CD4-positive, alpha-beta T cell treated with Interleukin-17A for 1 hour (primary cell): ENCODE data around the gene STAG3.
A peak's percentile ranks its signal among the peaks of the same experiment; 100 is the strongest.

Experiments used
- DNase-seq: peaks from one replicate; pipeline ENCODE4 v3.0.0-alpha.2; 2020

The STAG3 gene

GRCh38 chr7:100156331-100157068, 21.2 kb upstream of the STAG3 start:
- peak; percentile 65 for DNase-seq

DNA sequence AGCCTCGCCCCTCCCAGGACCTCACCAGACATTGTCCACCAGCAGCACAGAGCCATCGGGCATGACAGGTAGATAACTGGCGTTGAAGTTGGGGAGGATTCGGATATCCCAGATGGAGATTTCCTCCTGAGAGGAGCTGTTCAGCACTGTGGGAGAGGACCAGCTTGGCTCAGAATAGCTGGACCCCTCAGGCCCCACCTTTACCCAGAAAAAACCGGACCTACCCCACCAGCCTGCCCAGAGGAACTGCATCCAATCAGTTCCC, 20.7 kb upstream of the STAG3 start:
- DNase-seq: no peak

DNA sequence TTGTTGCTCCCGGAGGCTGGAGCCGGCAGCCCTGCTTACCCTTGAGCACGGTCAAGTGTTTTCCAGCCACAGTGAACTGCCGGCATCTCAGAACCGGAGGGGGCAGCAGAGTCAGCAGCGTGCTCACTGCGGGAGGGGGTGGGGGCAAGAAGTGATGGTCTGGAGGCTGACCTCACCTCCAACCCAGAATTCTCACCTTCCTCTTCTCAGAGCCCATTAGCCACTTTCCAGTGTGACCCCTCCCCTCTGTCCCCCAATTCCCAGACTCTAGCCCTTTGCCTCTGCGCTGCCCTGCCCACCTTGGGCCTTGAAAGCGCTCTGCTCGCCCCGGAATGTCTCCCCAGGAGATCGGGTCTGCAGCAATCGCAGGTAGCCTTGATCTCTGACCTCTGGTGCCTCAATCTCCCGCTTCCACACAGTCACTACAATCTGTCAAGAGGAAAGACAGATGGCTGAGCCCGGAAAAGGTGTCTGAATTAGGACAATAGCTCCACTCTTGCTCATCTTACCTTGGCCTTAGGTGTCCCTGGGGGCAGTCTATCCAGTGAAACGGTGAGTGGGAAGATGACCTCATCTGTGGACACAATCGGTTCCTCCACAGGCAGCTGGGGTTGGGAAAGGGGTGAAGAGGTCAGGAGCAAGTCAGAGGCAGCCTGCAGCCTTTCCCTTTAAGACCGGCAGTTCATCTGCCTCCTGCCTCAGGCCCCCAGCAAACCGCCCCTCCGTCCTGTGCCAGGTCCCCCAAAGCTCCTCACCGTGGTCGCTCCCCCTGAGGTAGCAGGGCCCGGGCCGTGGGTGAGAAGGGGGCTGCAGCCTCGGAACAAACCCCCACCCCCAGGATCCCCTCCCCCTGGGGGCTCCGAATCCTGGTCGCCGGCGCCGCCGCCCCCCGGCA, 20.1 kb upstream of the STAG3 start:
- DNase-seq: no peak

DNA sequence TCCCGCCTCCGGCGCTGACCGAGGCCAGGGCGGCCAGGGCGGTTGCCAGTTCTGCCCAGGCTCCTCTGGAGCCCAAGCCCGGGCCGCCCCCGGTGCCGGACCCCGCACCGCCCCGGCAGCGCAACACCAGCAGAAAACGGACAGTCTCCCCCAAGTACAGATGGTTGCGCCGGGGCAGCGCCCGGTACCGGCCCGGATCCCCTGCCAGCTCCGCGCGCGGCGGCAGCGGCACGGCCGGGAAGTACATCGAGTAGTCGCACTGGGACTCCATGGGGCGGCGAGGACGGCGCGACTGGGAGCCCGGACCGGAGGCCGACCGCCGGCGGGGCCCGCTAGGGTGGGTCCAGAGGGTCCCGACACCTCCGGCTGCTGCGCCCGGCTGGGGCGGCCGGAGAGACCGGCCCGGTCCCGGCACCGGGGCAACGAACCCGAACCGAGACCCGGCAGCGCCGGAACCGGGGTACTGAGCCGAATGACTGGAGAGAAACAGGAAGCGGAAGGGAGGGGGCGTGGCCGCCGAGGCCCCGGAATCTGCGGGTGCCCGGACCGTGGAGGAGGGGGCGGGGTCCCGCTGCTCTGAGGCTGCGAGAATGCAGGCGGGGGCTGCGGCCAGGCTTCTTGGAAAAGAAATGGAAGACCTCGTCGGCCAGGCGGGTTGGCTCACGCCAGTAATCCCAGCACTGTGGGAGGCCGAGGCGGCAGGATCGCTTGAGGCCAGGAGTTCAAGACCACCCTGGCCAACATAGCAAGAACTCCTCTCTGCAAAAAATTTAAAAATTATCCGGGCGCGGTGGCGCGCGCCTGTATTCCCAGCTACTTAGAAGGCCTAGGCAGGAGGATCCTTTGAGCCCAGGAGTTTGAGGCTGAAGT, 19.3 kb upstream of the STAG3 start, which contains the start of gene TRAPPC14:
Gene TRAPPC14, minus strand, starts transcription at position 495 of the 870 bp plus-strand sequence. Its CDS starts 224 bp downstream, at position 271.
- peak; percentile 87 for DNase-seq

GRCh38 chr7:100159099-100159623, 18.6 kb upstream of the STAG3 start:
- DNase-seq: no peak

- DNase-seq: no peak
These were observed 17.7 kb upstream of the STAG3 start for GRCh38 chr7:100160067-100160466.

DNA sequence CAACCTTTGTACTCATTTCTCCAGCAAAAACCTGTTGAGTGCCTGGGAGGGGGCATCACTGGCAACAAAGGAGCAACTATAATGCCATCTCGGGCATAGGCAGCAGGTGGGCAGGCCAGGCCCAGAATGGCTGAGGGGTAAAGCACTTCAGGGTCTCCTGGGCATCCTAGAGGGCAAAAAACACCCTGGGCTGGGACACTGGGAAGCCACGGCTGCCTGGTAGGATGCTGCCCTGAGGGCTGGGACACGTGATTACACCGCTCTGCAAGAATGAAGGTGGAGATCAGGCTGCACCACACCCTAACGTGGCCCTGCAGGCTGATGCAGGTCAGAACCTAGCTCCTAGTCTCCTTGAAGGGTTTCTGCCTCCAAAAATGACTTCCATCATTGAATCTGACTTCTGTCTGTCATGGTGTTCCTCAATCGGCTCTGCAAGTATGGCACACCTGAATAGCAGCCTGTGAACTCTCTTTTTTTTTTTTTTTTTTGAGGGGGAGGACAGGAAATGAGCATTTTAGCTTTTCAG, 14.6 kb upstream of the STAG3 start:
- DNase-seq: no peak

DNA sequence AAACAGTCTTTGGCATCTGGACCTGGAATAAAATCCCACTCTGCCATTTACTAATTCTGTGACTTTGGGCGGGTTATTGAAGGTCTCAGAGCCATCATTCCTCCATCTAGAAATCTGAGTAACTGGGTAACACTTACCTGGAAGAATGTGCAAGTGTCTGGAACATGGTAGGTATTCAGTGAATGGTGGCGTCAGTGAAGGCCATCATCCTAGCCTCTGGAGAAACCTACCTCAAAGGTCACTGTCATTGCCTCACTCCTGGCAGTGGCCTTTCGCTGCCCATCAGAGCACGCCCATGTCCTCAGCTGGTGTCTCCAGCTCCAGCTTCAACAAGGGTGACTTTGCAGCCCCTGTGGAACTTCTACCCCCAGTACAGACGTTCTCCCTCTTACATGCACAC, 13.8 kb upstream of the STAG3 start:
- DNase-seq: no peak

DNA sequence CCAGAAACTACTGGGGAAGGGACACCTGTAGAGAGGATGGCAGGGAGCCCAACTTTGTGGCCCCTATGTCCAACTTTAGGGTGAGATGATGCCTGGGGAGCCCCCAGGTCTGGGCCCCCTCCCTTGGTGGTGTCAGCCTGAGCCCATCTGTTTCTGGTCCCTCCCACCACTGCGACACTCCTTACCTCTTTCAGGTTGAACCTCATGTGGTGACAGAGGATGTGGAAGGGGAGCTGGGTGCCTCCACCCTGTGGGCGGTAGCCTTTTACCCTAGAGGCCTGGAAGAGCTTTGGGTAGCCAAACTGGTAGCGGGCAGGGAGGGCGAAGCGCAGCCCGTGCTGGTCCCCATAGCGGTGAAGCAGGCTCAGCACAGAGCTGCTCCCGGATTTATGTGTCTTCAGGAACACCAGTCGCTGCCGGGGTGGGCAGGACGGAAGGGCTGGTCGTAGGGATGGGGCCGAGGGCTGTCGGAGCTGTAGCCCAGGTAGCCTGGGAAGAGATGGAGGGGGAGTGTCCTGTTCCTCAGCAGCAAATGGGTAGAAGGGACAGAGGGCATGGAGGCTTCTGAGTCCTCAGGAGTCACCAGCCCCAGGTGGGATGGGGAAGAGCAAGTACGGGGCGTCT, 11.3 kb upstream of the STAG3 start:
- DNase-seq: peak; percentile 56

DNA sequence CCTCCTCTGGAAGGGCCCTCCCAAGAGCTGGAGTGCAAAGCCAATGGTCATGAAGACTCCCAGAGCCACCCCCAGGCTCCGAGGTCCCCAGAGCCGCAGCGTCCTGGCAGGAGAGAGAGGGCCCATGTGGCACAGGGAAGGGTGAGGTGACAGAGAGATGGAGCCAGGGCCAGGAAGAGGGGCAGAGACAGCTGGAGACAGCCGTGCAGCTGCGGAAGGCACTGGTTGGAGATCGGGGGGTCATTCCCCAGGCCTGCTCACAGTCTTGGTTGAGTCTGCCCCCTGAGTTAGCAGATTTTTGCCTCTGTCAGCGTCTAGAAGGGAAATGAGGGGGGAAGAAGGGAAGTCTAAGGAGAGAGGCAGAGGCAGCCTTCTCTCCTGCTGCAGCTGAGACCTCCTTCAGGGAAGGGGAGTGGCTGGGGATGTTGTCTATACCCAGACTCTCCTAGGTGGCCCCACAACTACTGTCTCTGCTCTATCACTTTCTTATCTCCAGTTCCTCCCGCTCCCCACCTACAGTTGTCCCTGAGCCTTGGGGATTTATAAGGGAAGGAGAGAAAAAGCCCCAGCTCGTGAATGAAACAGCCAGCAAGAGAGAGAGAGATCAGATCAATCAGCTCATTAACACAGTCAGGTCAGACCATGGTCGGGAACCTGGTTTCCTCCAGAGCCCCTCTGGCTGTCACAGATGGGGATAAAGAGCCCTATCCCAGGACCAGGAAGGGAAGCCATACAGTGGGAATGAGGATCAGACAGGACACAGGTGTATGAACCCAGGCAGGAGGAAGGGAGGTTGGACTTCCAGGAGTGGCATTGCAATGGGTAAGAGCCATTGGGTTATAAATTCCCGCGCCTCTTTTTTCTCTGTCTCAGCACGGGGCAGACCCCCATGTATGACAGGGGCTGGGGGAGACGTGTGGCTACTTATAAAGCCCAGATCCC, 10.5 kb upstream of the STAG3 start:
- DNase-seq: no peak

DNA sequence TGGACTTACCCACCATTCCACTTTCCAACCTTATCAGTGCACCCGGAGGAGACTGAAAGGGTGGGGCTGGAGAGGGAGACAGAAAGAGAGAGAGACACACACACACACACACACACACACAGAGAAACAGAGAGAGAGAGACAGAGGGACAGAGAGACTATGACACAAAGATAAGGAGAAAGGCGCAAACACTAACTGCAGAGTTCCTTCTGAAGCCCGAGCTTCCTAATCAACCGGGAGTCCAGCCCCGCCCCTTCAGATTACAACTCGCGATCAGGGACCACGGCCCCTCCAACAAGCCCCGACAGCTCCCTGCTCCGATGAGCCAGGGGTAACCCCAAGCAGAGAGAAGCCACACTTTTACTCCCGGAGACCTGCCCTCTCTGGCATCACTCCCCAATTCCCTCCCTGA, 9.8 kb upstream of the STAG3 start:
- no peak for DNase-seq

- no peak for DNase-seq
These were observed 8.4 kb upstream of the STAG3 start for GRCh38 chr7:100169147-100169850.

- DNase-seq: no peak
These were observed 7.4 kb upstream of the STAG3 start for GRCh38 chr7:100170101-100170897.

- peak; percentile 55 for DNase-seq
These were observed 6.5 kb upstream of the STAG3 start for GRCh38 chr7:100171087-100171681.

- DNase-seq: no peak
These were observed 5.9 kb upstream of the STAG3 start for GRCh38 chr7:100171840-100172239.

GRCh38 chr7:100173806-100174495, 3.8 kb upstream of the STAG3 start:
- no peak for DNase-seq

DNA sequence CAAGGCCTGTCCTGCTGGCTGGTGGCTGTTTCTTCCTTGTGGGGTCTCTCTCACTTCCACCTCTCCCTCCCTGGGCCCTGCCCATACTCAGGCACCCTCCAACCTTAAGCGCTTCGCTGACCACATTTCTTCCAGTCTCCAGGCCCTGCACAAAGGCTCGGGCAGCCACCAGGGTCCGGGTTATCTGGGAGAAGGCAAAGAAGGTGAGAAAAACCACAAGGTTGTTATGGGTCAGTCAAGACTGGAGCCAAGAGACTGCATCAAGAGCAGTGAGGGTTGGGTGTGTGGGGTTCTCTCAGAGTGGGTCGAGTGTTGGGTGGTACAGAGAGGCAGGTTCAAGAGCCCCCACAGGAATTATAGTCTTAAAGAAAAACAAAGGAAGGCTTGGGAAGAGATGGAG, 3.1 kb upstream of the STAG3 start:
- DNase-seq: no peak

- no peak for DNase-seq
These were observed 2.3 kb upstream of the STAG3 start for GRCh38 chr7:100175296-100175935.
